ENCODE results near the gene MAMDC2. TPM values are rescaled to one million over a fixed set of nuclear protein-coding genes. Genes with fewer than 3 reads are reported as not detected.

Gene MAMDC2
- polyA plus RNA-seq, 2 of the 4 experiments (the other 2 are of a cell fraction) = 0.30 to 0.34 TPM

DNA sequence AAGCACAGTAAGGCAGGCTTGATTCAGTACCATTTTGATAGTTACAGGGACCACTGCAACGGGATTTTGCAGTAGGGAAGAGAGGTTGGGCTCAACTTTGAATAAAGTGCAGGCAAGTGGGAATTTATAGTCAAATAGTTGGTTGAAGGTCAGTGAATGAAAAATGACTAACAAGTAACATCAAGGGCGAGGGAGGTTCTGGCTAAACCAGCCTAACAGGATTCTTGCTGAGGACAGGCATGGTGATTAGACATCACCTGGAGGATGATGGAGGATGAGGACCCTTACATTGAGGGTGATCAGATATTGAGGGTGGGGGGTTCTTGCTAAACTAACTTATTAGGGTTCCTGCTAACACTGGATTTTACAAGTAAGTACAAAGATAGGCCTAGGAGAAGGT is 149.1 kb downstream of the MAMDC2 start:
- Histone ChIP-seq H3K4me3 (no peak overlapping the region), H3K4me2 (no peak overlapping the region), H3K4me1 (no peaks in the 10 kb centered on the region), H3K27ac (no peak overlapping the region), H3K9me3 (no peaks in the 10 kb centered on the region)
- POLR2A ChIA-PET = no interaction called here
- no peak for TF ChIP-seq HEYL (CRISPR knock-in tag; IDR thresholded peaks at IDR 0.05)
- no peak for TF ChIP-seq JUNB (IDR thresholded peaks at IDR 0.05)
- no peak for TF ChIP-seq ZFP36 (IDR thresholded peaks at IDR 0.05; ENCODE audit: borderline replicate concordance, partially characterized antibody)
- TF ChIP-seq GATA3 (IDR thresholded peaks at IDR 0.05; ENCODE audit: borderline replicate concordance) = no peak
- TF ChIP-seq CHD2 (IDR thresholded peaks at IDR 0.05; ENCODE audit: low read length, partially characterized antibody) = no peak
- no peak for TF ChIP-seq MAFK (IDR thresholded peaks at IDR 0.05; ENCODE audit: partially characterized antibody)
- no peak for TF ChIP-seq EHMT2 (IDR thresholded peaks at IDR 0.05; ENCODE audit: low read depth)
- TF ChIP-seq EHF (CRISPR knock-in tag; IDR thresholded peaks at IDR 0.05) = no peak
- no peak for TF ChIP-seq SREBF2 (IDR thresholded peaks at IDR 0.05)
- TF ChIP-seq FOSB (CRISPR knock-in tag; IDR thresholded peaks at IDR 0.05) = no peak
- TF ChIP-seq KDM5A (IDR thresholded peaks at IDR 0.05) = no peak
- no peak for TF ChIP-seq MAZ (IDR thresholded peaks at IDR 0.05; ENCODE audit: borderline replicate concordance, low read depth, low read length)
- TF ChIP-seq RAD21 (conservative IDR thresholded peaks at IDR 0.05 in 1 of 2, IDR thresholded peaks at IDR 0.05 in 1 of 2) = no peak
- TF ChIP-seq, protein P1, sequence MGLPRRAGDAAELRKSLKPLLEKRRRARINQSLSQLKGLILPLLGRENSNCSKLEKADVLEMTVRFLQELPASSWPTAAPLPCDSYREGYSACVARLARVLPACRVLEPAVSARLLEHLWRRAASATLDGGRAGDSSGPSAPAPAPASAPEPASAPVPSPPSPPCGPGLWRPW (IDR thresholded peaks at IDR 0.05) = no peak
- TF ChIP-seq POLR2AphosphoS2 (conservative IDR thresholded peaks at IDR 0.05; ENCODE audit: low read length) = no peak
- TF ChIP-seq RNF2 (IDR thresholded peaks at IDR 0.05; ENCODE audit: borderline replicate concordance, low read depth) = no peak
- TF ChIP-seq NPAS2 (CRISPR knock-in tag; IDR thresholded peaks at IDR 0.05; ENCODE audit: borderline replicate concordance) = no peak
- no peak for TF ChIP-seq HDAC2 (IDR thresholded peaks at IDR 0.05)
- no peak for TF ChIP-seq TFCP2L1 (CRISPR knock-in tag; IDR thresholded peaks at IDR 0.05)
- CTCF ChIA-PET = no interaction called here
- FAIRE-seq (no peak), ATAC-seq (no peak), DNase-seq (ENCODE audit: low read depth in 1 of 2, low spot score in 1 of 2) (no peak)
- 5% methylated on average over 2 of the region's 2 CpGs for WGBS (ENCODE audit: missing lambda C conversion rate)

DNA sequence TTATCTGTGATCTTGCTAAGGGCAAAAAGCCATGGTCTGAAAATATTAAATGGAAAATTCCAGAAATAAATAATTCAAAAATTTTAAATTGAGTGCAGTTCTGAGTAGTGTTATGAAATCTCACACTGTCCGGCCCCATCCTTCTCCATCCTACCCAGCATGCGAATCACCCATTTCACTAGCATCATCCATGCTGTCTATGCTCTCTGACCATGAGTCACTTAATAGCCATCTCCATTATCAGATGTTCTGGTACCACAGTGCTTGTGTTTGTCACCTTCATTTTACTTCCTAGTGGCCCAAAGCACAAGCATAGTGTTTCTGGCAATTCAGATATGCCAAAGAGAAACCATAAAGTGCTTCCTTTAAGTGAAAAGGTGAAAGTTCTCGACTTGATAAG is 151.8 kb downstream of the MAMDC2 start:
- FAIRE-seq (no peak), DNase-seq (ENCODE audit: low read depth in 1 of 2, low spot score in 1 of 2) (no peak), ATAC-seq (no peak)
- TF ChIP-seq MYC (IDR thresholded peaks at IDR 0.05; ENCODE audit: borderline replicate concordance, low read length) (no peak), MAFK (IDR thresholded peaks at IDR 0.05; ENCODE audit: partially characterized antibody) (no peak), RARB (CRISPR knock-in tag; IDR thresholded peaks at IDR 0.05) (no peak), NR3C1 (IDR thresholded peaks at IDR 0.05) (no peak), ZC3H11A (IDR thresholded peaks at IDR 0.05) (no peak), RNF2 (IDR thresholded peaks at IDR 0.05; ENCODE audit: borderline replicate concordance, low read depth) (no peak), HEYL (CRISPR knock-in tag; IDR thresholded peaks at IDR 0.05) (no peak)
- TF ChIP-seq, protein P2, sequence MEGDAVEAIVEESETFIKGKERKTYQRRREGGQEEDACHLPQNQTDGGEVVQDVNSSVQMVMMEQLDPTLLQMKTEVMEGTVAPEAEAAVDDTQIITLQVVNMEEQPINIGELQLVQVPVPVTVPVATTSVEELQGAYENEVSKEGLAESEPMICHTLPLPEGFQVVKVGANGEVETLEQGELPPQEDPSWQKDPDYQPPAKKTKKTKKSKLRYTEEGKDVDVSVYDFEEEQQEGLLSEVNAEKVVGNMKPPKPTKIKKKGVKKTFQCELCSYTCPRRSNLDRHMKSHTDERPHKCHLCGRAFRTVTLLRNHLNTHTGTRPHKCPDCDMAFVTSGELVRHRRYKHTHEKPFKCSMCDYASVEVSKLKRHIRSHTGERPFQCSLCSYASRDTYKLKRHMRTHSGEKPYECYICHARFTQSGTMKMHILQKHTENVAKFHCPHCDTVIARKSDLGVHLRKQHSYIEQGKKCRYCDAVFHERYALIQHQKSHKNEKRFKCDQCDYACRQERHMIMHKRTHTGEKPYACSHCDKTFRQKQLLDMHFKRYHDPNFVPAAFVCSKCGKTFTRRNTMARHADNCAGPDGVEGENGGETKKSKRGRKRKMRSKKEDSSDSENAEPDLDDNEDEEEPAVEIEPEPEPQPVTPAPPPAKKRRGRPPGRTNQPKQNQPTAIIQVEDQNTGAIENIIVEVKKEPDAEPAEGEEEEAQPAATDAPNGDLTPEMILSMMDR (IDR thresholded peaks at IDR 0.05) = no peak
- CTCF ChIA-PET = no interaction called here
- no peak overlapping the region for H3K4me2 ChIP-seq
- no peaks in the 10 kb centered on the region for H3K9me3 ChIP-seq
- H3K4me1 ChIP-seq = no peaks in the 10 kb centered on the region
- H3K4me3 ChIP-seq = no peak overlapping the region
- 38% methylated on average over 3 of the region's 3 CpGs for WGBS (ENCODE audit: missing lambda C conversion rate)
- H3K27ac ChIP-seq = no peak overlapping the region
- POLR2A ChIA-PET = no interaction called here
